IMR-90 (cell line): ENCODE measurements around the gene CHMP4B. TPM values are rescaled to one million over a fixed set of nuclear protein-coding genes. Genes with fewer than 3 reads are reported as not detected.

Experiments used
- ATAC-seq: fragments of 200-7000 bp; cut with Tn5 transposase; 2 replicates; pipeline ENCODE4 v1.9.1; 2020; ENCODE audit warnings: low read depth, mild to moderate bottlenecking, moderate library complexity
- BruUV-seq: library from RNA; stranded (reverse); fragments of 400-500 nt; replicated peaks from 2 replicates; lab custom pipeline; 2021; lab: Mats Ljungman, UMichigan
- CTCF ChIA-PET: fragments of 300-600 bp; formaldehyde crosslinking; extraction: SDS; loops from one replicate; lab custom pipeline; 2021; ENCODE audit warnings: antibody characterized with exemption; lab: Yijun Ruan, JAX
- POLR2A ChIA-PET: fragments of 300-600 bp; sonication (Branson Sonifier 250); formaldehyde crosslinking; loops from one replicate; lab custom pipeline; 2022; ENCODE audit warnings: antibody characterized with exemption; ENCODE audit not compliant: unreplicated experiment; lab: Charles Lee
- DNase-seq: peaks from one replicate; pipeline ENCODE4 v3.0.0; 2013
- H2AFZ ChIP-seq: replicated peaks from 2 replicates; pipeline ENCODE3; 2013; ENCODE audit warnings: low read length, mild to moderate bottlenecking; ENCODE audit not compliant: poor library complexity
- H2AK5ac ChIP-seq: 2 replicates; pipeline ENCODE4 v1.6.1; 2013; ENCODE audit warnings: low read depth, low read length, inconsistent platforms
- H2AK9ac ChIP-seq: replicated peaks from 2 replicates; pipeline ENCODE3; 2013; ENCODE audit warnings: mild to moderate bottlenecking, low read depth, low read length, moderate library complexity; ENCODE audit not compliant: poor library complexity
- H2BK120ac ChIP-seq: 2 replicates; pipeline ENCODE4 v1.6.1; 2013; ENCODE audit warnings: low read depth, low read length, inconsistent platforms
- H2BK15ac ChIP-seq: 3 replicates; pipeline ENCODE4 v1.6.1; 2013; ENCODE audit warnings: low read depth, low read length, inconsistent platforms
- H2BK20ac ChIP-seq: 2 replicates; pipeline ENCODE4 v1.6.1; 2013; ENCODE audit warnings: low read depth, mild to moderate bottlenecking, inconsistent platforms, low read length, moderate library complexity
- H2BK5ac ChIP-seq: 2 replicates; pipeline ENCODE4 v1.6.1; 2013; ENCODE audit warnings: mild to moderate bottlenecking, low read depth, low read length, inconsistent platforms; ENCODE audit not compliant: poor library complexity, severe bottlenecking
- H3K14ac ChIP-seq: replicated peaks from 2 replicates; pipeline ENCODE4 v1.6.1; 2013; ENCODE audit warnings: low read depth, low read length, inconsistent platforms
- H3K18ac ChIP-seq: 2 replicates; pipeline ENCODE4 v1.6.1; 2013; ENCODE audit warnings: low read depth, low read length, control low read depth
- H3K23ac ChIP-seq: 2 replicates; pipeline ENCODE4 v1.6.1; 2013; ENCODE audit warnings: low read depth, low read length, inconsistent platforms
- H3K27ac ChIP-seq: 2 replicates; pipeline ENCODE4 v1.5.1; 2013; ENCODE audit warnings: mild to moderate bottlenecking, control low read depth, low read length; ENCODE audit not compliant: insufficient read depth
- H3K27me3 ChIP-seq: 2 replicates; pipeline ENCODE4 v1.6.1; 2013; ENCODE audit warnings: low read length; ENCODE audit not compliant: control insufficient read depth, insufficient read depth
- H3K36me3 ChIP-seq: 2 replicates; pipeline ENCODE4 v1.6.1; 2013; ENCODE audit warnings: low read length, mixed read lengths; ENCODE audit not compliant: control insufficient read depth, insufficient read depth
- H3K4ac ChIP-seq: 2 replicates; pipeline ENCODE4 v1.6.1; 2013; ENCODE audit warnings: low read depth, low read length, inconsistent platforms
- H3K4me1 ChIP-seq: 2 replicates; pipeline ENCODE4 v1.6.1; 2013; ENCODE audit warnings: low read length, mixed read lengths; ENCODE audit not compliant: control insufficient read depth, insufficient read depth
- H3K4me2 ChIP-seq: 2 replicates; pipeline ENCODE4 v1.6.1; 2013; ENCODE audit warnings: low read depth, mild to moderate bottlenecking, control low read depth, low read length, moderate library complexity
- H3K4me3 ChIP-seq: 2 replicates; pipeline ENCODE4 v1.5.1; 2013; ENCODE audit warnings: low read depth, mild to moderate bottlenecking, control low read depth, low read length, moderate library complexity; ENCODE audit not compliant: insufficient read depth
- H3K56ac ChIP-seq: 2 replicates; pipeline ENCODE4 v1.6.1; 2013; ENCODE audit warnings: low read length, inconsistent platforms; ENCODE audit not compliant: insufficient read depth; ENCODE audit errors: extremely low read depth
- H3K79me1 ChIP-seq, 2 experiments: 2 replicates each; pipeline ENCODE4 v1.6.1; 2013; ENCODE audit warnings: low read length in 2 of 2, inconsistent platforms in 1 of 2, low read depth in 1 of 2
- H3K9ac ChIP-seq: 2 replicates; pipeline ENCODE4 v1.6.1; 2013; ENCODE audit warnings: low read depth, low read length, control low read depth
- H3K9me1 ChIP-seq: 2 replicates; pipeline ENCODE4 v1.6.1; 2013; ENCODE audit warnings: low read length, inconsistent platforms; ENCODE audit not compliant: insufficient read depth
- H3K9me3 ChIP-seq: 2 replicates; pipeline ENCODE4 v1.6.1; 2013; ENCODE audit warnings: low read length; ENCODE audit not compliant: control insufficient read depth, insufficient read depth
- H4K20me1 ChIP-seq: 2 replicates; pipeline ENCODE4 v1.6.1; 2013; ENCODE audit warnings: low read length, inconsistent platforms; ENCODE audit not compliant: insufficient read depth
- H4K5ac ChIP-seq: 2 replicates; pipeline ENCODE4 v1.6.1; 2013; ENCODE audit warnings: mild to moderate bottlenecking, low read depth, low read length, control low read depth
- H4K8ac ChIP-seq, 2 experiments: 2 replicates each; pipeline ENCODE4 v1.6.1; 2013; ENCODE audit warnings: low read depth in 2 of 2, low read length in 2 of 2, control low read depth in 1 of 2, inconsistent platforms in 1 of 2
- H4K91ac ChIP-seq: 2 replicates; pipeline ENCODE4 v1.6.1; 2013; ENCODE audit warnings: low read depth, low read length, inconsistent platforms; ENCODE audit not compliant: insufficient read depth
- BHLHE40 ChIP-seq: fragments of 150-350 bp; IDR thresholded peaks from 2 replicates; pipeline ENCODE4 v1.6.1; 2016; ENCODE audit warnings: mild to moderate bottlenecking, low read depth, low read length
- CEBPB ChIP-seq: IDR thresholded peaks from 2 replicates; pipeline ENCODE4 v1.6.1; 2012; ENCODE audit warnings: low read depth, low read length, improper control_type of control experiment
- CHD1 ChIP-seq: IDR thresholded peaks from 2 replicates; pipeline ENCODE4 v1.6.1; 2012; ENCODE audit warnings: low read depth, low read length, improper control_type of control experiment
- FOS ChIP-seq: fragments of 150-350 bp; IDR thresholded peaks from 2 replicates; pipeline ENCODE4 v1.6.1; 2016; ENCODE audit warnings: low read depth, low read length
- MAZ ChIP-seq: IDR thresholded peaks from 2 replicates; pipeline ENCODE4 v1.6.1; 2012; ENCODE audit warnings: low read depth, mild to moderate bottlenecking, low read length, improper control_type of control experiment, moderate library complexity, borderline replicate concordance
- POLR2A ChIP-seq: IDR thresholded peaks from 2 replicates; pipeline ENCODE4 v1.6.1; 2012; ENCODE audit warnings: mild to moderate bottlenecking, low read depth, low read length
- RFX5 ChIP-seq: IDR thresholded peaks from 2 replicates; pipeline ENCODE4 v1.8.0; 2012; ENCODE audit warnings: low read depth, mild to moderate bottlenecking, low read length, moderate library complexity
- SMC3 ChIP-seq: fragments of 150-350 bp; IDR thresholded peaks from 2 replicates; pipeline ENCODE4 v1.6.1; 2016; ENCODE audit warnings: low read depth, mild to moderate bottlenecking, antibody characterized with exemption, low read length, moderate library complexity
- WGBS, 2 experiments: methylation state at CpG; one replicate each; pipeline versions ENCODE4 v1.1.5 to v1.1.7; 2013; ENCODE audit warnings: missing lambda C conversion rate in 2 of 2; ENCODE audit not compliant: insufficient read length in 1 of 2; ENCODE audit errors: extremely low coverage in 2 of 2; 5-methylcytosine and 5-hydroxymethylcytosine counted together
- dilution Hi-C: fragments of 300-500 bp; cut with HindIII; formaldehyde crosslinking; loops from one replicate; pipeline ENCODE4 v1.14.3; 2018; ENCODE audit warnings: low sequenced_read_pairs; ENCODE audit not compliant: unreplicated experiment
- in situ Hi-C: fragments of 300-500 bp; cut with MboI; formaldehyde crosslinking; loops from 3 replicates; pipeline ENCODE4 v1.14.3; 2019; ENCODE audit warnings: low sequenced_read_pairs, inconsistent platforms, mixed read lengths
- intact Hi-C: fragments of 100-400 bp; cut with micrococcal nuclease; formaldehyde crosslinking; loops from 2 replicates; pipeline ENCODE4 v1.10.0; 2022
- polyA plus RNA-seq, 3 experiments: library from polyadenylated mRNA; depleted of rRNA; stranded (reverse); fragments of >200 nt; gene quantifications; 2 replicates each; pipeline ENCODE4 v1.2.3, GENCODE V29; 2012; ENCODE audit warnings: low replicate concordance in 1 of 3
- total RNA-seq: library from RNA; depleted of rRNA; stranded (reverse); fragments of >200 nt; gene quantifications from 2 replicates; pipeline ENCODE4 v1.2.3, GENCODE V29; 2012

CHMP4B gene
- total and polyA plus RNA-seq, 2 of the 4 experiments (the other 2 are of a cell fraction) = 30.3 to 94.8 TPM

GRCh38 chr20:33851842-33852466 is 40.8 kb downstream of the CHMP4B start:
- H3K4me2 ChIP-seq = no peak overlapping the region
- peaks cover 33 to 77% of the 10 kb centered on the region in 2 experiments for H3K79me1 ChIP-seq
- no peak overlapping the region for H4K8ac ChIP-seq
- H2BK5ac ChIP-seq = no peak overlapping the region
- no peaks in the 10 kb centered on the region for H3K9me3 ChIP-seq
- H3K4me1 ChIP-seq = no peaks in the 10 kb centered on the region
- no peak overlapping the region for H3K4ac ChIP-seq
- no peak overlapping the region for H4K91ac ChIP-seq
- TF ChIP-seq BHLHE40 = no peak
- no peak for TF ChIP-seq CEBPB
- no peak for TF ChIP-seq RFX5
- TF ChIP-seq FOS = no peak
- TF ChIP-seq SMC3 = no peak
- TF ChIP-seq CHD1 = no peak
- no peak for TF ChIP-seq MAZ
- TF ChIP-seq POLR2A = no peak
- POLR2A ChIA-PET = no interaction called here
- H3K14ac ChIP-seq = no peak overlapping the region
- H4K20me1 ChIP-seq = peaks cover 67% of the 10 kb centered on the region
- intact Hi-C loops = no loop called here
- no peak overlapping the region for H2BK15ac ChIP-seq
- no peak overlapping the region for H3K56ac ChIP-seq
- H3K4me3 ChIP-seq = no peak overlapping the region
- H2BK120ac ChIP-seq = no peak overlapping the region
- BruUV-seq = no TSS peak
- no peak overlapping the region for H2AK5ac ChIP-seq
- H2BK20ac ChIP-seq = no peak overlapping the region
- 100% methylated on average over 3 of the region's 13 CpGs; no CpG with 5 or more reads in 1 of the 2 experiments for WGBS, 2 experiments
- H3K27ac ChIP-seq = no peak overlapping the region
- H3K18ac ChIP-seq = no peak overlapping the region
- H3K9me1 ChIP-seq = peaks cover 33% of the 10 kb centered on the region
- DNase-seq = no peak
- peaks cover 55% of the 10 kb centered on the region for H3K36me3 ChIP-seq
- ATAC-seq = no peak
- CTCF ChIA-PET = no interaction called here
- dilution Hi-C loops = no loop called here
- no peak overlapping the region for H2AK9ac ChIP-seq
- H2AFZ ChIP-seq = no peak overlapping the region
- in situ Hi-C loops = no loop called here
- H3K27me3 ChIP-seq = no peaks in the 10 kb centered on the region
- no peak overlapping the region for H3K23ac ChIP-seq
- H3K9ac ChIP-seq = no peak overlapping the region
- H4K5ac ChIP-seq = no peak overlapping the region
